ENCODE data around the gene ADGRV1.

DNA sequence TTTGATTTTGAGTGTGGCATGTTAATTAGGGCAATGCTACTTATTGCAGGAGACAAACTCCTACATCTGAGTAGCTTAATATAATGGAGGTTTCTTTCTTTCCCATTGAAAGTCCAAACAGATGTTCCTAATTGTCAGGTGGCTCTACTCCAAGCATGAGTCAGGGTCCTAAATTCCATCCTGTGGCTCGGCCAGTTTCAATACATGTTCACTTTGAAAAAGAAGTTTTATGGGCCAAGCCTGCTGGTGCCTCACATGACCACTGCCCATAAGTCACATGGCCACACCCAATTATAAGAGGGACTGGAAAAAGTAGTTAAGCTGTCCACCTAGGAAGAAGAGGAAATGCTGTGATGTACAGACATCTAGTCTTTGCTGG lies 654.1 kb downstream of the ADGRV1 start:
- TF ChIP-seq, protein P1, sequence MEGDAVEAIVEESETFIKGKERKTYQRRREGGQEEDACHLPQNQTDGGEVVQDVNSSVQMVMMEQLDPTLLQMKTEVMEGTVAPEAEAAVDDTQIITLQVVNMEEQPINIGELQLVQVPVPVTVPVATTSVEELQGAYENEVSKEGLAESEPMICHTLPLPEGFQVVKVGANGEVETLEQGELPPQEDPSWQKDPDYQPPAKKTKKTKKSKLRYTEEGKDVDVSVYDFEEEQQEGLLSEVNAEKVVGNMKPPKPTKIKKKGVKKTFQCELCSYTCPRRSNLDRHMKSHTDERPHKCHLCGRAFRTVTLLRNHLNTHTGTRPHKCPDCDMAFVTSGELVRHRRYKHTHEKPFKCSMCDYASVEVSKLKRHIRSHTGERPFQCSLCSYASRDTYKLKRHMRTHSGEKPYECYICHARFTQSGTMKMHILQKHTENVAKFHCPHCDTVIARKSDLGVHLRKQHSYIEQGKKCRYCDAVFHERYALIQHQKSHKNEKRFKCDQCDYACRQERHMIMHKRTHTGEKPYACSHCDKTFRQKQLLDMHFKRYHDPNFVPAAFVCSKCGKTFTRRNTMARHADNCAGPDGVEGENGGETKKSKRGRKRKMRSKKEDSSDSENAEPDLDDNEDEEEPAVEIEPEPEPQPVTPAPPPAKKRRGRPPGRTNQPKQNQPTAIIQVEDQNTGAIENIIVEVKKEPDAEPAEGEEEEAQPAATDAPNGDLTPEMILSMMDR (IDR thresholded peaks at IDR 0.05): no peak
- TF ChIP-seq POLR2AphosphoS5 (IDR thresholded peaks at IDR 0.05) (no peak), POLR2A (IDR thresholded peaks at IDR 0.05) (no peak)

Data from prostate gland (tissue), 2 donors.